Measurements from ENCODE around the gene PGS1. TPM values are rescaled to one million over a fixed set of nuclear protein-coding genes. Genes with fewer than 3 reads are reported as not detected.

Gene PGS1
- polyA plus RNA-seq, 3 donors: 26.0 to 87.1 (median 28.0) TPM

GRCh38 chr17:78383725-78384471, 5.4 kb downstream of the PGS1 start:
- H3K4me1 ChIP-seq (ENCODE audit: control insufficient read depth in 1 of 2, insufficient read depth in 2 of 2, low read length in 2 of 2): peaks cover 99 to 100% of the 10 kb centered on the region in 2 donors
- H3K4me2 ChIP-seq (replicated peaks; ENCODE audit: extremely low read depth, low read length, poor library complexity, severe bottlenecking): peak overlapping the region; percentile 69
- peak overlapping the region; percentile 97 to 99 for H3K27ac ChIP-seq (ENCODE audit: low read depth in 1 of 2, low read length in 2 of 2)
- intact Hi-C loops (cut with micrococcal nuclease): no loop called here
- H3K4me3 ChIP-seq (replicated peaks in 1 of 3; ENCODE audit: low read depth in 2 of 3, low read length in 3 of 3): peak overlapping the region in 1 of 3 experiments; percentile 61
- DNase-seq: peak; percentile 95 to 99 (median 97)
- peak overlapping the region; percentile 70 for H3K9ac ChIP-seq (ENCODE audit: insufficient read depth, low read length, poor library complexity, severe bottlenecking)
- Mint-ChIP-seq H3K9me3 (no peaks in the 10 kb centered on the region), H3K27me3 (ENCODE audit: low read depth in 3 of 3) (peaks cover 0 to 3% (median 3%) of the 10 kb centered on the region in 3 donors), H3K27ac (peak overlapping the region; percentile 97 to 100 (median 99)), H3K4me3 (peak overlapping the region; percentile 66 to 84), H3K36me3 (peaks cover 59 to 68% of the 10 kb centered on the region in 2 donors), H3K4me1 (peaks cover 91% of the 10 kb centered on the region)
- H3K27me3 ChIP-seq (ENCODE audit: control insufficient read depth in 2 of 2, insufficient read depth in 2 of 2, low read length in 2 of 2): no peaks in the 10 kb centered on the region
- no peak for TF ChIP-seq CTCF (IDR thresholded peaks at IDR 0.05)
- peaks cover 84% of the 10 kb centered on the region for H3K79me2 ChIP-seq (ENCODE audit: insufficient read depth, low read length)
- H3K9me3 ChIP-seq (replicated peaks in 1 of 2; ENCODE audit: control insufficient read depth in 1 of 2, insufficient read depth in 1 of 2, low read length in 2 of 2): no peaks in the 10 kb centered on the region
- no peaks in the 10 kb centered on the region for H4K20me1 ChIP-seq (ENCODE audit: insufficient read depth, low read length)
- no peak overlapping the region for H2AFZ ChIP-seq (ENCODE audit: insufficient read depth, low read depth, low read length, poor library complexity, severe bottlenecking)
- peaks cover 0 to 9% of the 10 kb centered on the region in 2 donors for H3K36me3 ChIP-seq (replicated peaks in 1 of 2; ENCODE audit: control insufficient read depth in 1 of 2, insufficient read depth in 2 of 2, low read length in 2 of 2)
- 16% methylated on average over 10 of the region's 15 CpGs for WGBS (ENCODE audit: insufficient coverage)

- no peak overlapping the region for H2AFZ ChIP-seq (ENCODE audit: insufficient read depth, low read depth, low read length, poor library complexity, severe bottlenecking)
- H3K4me2 ChIP-seq (replicated peaks; ENCODE audit: extremely low read depth, low read length, poor library complexity, severe bottlenecking): peak overlapping the region; percentile 69
- Mint-ChIP-seq H3K36me3 (peaks cover 56 to 65% of the 10 kb centered on the region in 2 donors), H3K27ac (peak overlapping the region; percentile 97 to 100 (median 99)), H3K27me3 (ENCODE audit: low read depth in 3 of 3) (peaks cover 0 to 3% (median 3%) of the 10 kb centered on the region in 3 donors), H3K4me3 (peak overlapping the region; percentile 57 to 84), H3K4me1 (peaks cover 92% of the 10 kb centered on the region), H3K9me3 (no peaks in the 10 kb centered on the region)
- no peak for TF ChIP-seq CTCF (IDR thresholded peaks at IDR 0.05)
- peak overlapping the region; percentile 70 for H3K9ac ChIP-seq (ENCODE audit: insufficient read depth, low read length, poor library complexity, severe bottlenecking)
- intact Hi-C loops (cut with micrococcal nuclease): no loop called here
- peaks cover 78% of the 10 kb centered on the region for H3K79me2 ChIP-seq (ENCODE audit: insufficient read depth, low read length)
- DNase-seq: peak in 1 of 3 donors; percentile 41
- peaks cover 99 to 100% of the 10 kb centered on the region in 2 donors for H3K4me1 ChIP-seq (ENCODE audit: control insufficient read depth in 1 of 2, insufficient read depth in 2 of 2, low read length in 2 of 2)
- WGBS (ENCODE audit: insufficient coverage): 47% methylated on average over 16 of the region's 23 CpGs
- peak overlapping the region in 1 of 3 experiments; percentile 61 for H3K4me3 ChIP-seq (replicated peaks in 1 of 3; ENCODE audit: low read depth in 2 of 3, low read length in 3 of 3)
- H3K9me3 ChIP-seq (replicated peaks in 1 of 2; ENCODE audit: control insufficient read depth in 1 of 2, insufficient read depth in 1 of 2, low read length in 2 of 2): no peaks in the 10 kb centered on the region
- no peaks in the 10 kb centered on the region for H4K20me1 ChIP-seq (ENCODE audit: insufficient read depth, low read length)
- H3K27me3 ChIP-seq (ENCODE audit: control insufficient read depth in 2 of 2, insufficient read depth in 2 of 2, low read length in 2 of 2): no peaks in the 10 kb centered on the region
- peak overlapping the region; percentile 97 to 99 for H3K27ac ChIP-seq (ENCODE audit: low read depth in 1 of 2, low read length in 2 of 2)
- H3K36me3 ChIP-seq (replicated peaks in 1 of 2; ENCODE audit: control insufficient read depth in 1 of 2, insufficient read depth in 2 of 2, low read length in 2 of 2): peaks cover 0 to 9% of the 10 kb centered on the region in 2 donors
These were observed 6.2 kb downstream of the PGS1 start for GRCh38 chr17:78384479-78385175.

Data from CD14-positive monocyte (primary cell).